HUDEP-2 (cell line): Measurements from ENCODE around the gene LRRC72.
"Not testable (repeated sequence)": the region's sequence is repeated elsewhere in the genome, so short reads cannot be mapped to it uniquely, and the experiment has no call there.

Experiments used
- DNase-seq, 76 experiments: peaks; one replicate each; lab custom pipeline; 2025; ENCODE audit not compliant: unreplicated experiment in 76 of 76; lab: John Stamatoyannopoulos, UW

The LRRC72 gene

GRCh38 chr7:16526742-16527540, at the start of gene LRRC72:
LRRC72 (plus strand) TSS chr7:16526825; CDS start chr7:16526953, 128 bp downstream.
- DNase-seq: no peak

GRCh38 chr7:16479161-16479560, 47.5 kb upstream of the LRRC72 start:
- no peak for DNase-seq

DNA sequence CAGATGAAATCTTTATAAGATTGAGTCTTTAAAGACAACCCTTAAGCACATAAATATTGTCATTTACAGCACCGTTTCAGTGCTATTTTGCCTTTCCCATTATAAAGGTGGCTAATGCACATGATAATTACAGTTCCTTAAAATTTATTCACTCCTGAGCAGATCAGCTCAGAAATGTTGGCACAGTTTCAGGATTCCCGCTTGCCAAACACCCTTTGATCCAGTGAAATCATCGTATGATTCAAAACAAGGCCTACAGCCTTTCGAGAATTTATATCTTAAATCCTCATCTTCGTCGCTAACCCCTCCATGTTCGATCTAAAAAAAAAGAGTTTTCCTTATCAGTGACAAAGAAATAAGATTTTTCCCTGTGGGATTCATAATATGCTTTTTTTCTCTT, 47.0 kb upstream of the LRRC72 start:
- DNase-seq: no peak

- DNase-seq: no peak
These were observed 42.0 kb upstream of the LRRC72 start for GRCh38 chr7:16484453-16485158.

GRCh38 chr7:16491148-16491547, 35.5 kb upstream of the LRRC72 start:
- no peak for DNase-seq

DNA sequence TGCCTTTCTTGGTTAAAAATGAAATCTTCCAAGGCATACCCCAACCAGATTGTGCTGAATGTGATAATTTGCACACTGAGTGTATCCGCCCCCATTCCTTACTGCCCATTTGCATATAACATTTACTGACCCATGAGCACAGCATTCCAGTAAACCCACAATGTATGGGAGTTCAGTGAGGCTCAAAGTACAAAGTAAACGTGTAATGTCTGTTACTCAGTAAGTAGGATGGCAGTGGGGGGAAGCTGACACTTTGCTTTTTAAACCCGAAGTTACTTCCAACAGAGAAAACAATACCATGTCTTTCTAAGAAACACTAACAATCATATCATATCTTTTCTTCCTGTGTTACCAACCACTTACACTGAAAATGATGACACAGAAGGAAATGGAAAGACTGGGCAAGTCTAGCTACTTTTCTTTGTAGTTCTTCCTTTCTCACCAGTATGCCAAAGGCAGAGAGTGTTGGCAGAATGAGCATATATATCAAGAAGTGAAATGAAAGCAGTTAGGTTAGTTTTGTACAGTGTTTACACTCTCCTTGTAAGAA, 34.0 kb upstream of the LRRC72 start:
- no peak for DNase-seq

DNA sequence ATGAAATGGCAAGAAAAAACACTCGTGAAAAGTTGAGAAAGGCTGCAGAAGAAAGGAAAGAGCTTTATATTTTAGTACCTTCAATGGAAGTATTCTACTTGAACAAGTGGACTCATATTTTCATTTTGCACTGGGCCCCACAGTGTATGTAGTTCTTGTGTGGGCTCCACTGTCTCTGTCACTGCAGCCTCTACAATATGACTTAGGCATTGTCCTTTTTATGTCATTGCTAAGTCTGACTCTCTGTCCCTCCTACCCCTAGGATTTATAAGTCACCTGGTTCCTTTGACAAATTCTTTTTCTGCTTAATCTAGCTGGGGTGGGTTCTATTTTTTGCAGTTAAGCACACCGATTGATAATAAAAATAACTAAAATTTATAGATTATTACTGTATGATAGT, 33.4 kb upstream of the LRRC72 start:
- DNase-seq: no peak

DNA sequence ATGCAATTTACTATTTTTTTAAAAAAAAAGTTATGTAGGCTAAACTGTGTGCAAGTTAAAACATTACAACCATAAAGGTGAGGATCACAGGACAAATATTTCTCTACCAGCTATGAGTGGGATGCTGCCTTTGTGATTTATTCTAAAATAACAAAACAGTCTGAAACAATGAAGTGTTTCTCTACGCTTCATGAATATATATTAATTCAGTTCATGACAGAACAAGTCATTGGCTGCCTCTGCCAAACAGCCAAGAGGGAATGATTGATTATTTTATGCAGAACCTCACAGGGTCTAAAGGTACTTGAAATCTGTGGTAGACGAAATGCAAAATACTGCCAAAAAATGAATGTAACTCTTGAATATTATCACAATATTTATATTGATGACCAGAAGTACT, 32.1 kb upstream of the LRRC72 start:
- no peak for DNase-seq

GRCh38 chr7:16494955-16495719, 31.5 kb upstream of the LRRC72 start:
- no peak for DNase-seq

DNA sequence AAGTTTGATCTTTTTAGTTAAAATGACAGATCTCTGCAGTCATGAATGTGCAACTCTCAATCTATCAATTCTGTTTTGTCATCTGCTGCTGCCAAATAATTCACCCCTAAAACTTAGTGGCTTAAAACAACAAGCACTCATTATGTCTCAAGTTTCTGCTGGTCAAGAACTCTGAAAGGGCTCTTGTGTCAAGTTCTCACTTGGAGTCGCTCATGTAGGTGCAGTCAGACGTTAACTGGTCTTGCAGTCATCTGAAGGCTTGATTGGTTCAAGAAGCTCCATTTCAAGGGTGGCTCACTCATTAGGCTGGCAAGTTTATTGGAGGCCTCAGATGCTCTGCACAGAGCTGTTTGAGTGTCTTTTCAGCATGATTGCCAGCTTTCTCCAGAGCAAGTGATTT, 28.5 kb upstream of the LRRC72 start:
- no peak for DNase-seq

- no peak for DNase-seq
These were observed 24.3 kb upstream of the LRRC72 start for GRCh38 chr7:16502303-16502702.

- DNase-seq: no peak
These were observed 22.6 kb upstream of the LRRC72 start for GRCh38 chr7:16504019-16504418.

GRCh38 chr7:16506422-16506821, 20.2 kb upstream of the LRRC72 start:
- not testable (repeated sequence) for DNase-seq

GRCh38 chr7:16509829-16510228, 16.8 kb upstream of the LRRC72 start:
- DNase-seq: no peak

- no peak for DNase-seq
These were observed 15.3 kb upstream of the LRRC72 start for GRCh38 chr7:16511314-16511713.

DNA sequence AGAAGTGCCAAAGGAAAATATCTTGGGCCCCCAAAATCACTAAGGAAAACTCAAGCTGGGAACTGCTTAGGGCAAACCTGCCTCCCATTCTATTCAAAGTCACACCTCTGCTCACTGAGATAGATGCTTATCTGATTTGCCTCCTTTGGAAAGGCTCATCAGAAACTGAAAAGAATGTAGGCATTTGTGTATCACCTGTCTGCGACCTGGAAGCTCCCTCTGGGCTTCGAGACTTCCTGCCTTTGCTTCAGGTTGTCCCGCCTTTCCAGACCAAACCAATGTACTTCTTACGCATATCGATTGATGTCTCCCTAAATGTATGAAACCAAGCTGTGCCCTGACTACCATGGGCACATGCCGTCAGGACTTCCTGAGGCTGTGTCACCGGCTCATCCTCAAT, 14.5 kb upstream of the LRRC72 start:
- no peak for DNase-seq

DNA sequence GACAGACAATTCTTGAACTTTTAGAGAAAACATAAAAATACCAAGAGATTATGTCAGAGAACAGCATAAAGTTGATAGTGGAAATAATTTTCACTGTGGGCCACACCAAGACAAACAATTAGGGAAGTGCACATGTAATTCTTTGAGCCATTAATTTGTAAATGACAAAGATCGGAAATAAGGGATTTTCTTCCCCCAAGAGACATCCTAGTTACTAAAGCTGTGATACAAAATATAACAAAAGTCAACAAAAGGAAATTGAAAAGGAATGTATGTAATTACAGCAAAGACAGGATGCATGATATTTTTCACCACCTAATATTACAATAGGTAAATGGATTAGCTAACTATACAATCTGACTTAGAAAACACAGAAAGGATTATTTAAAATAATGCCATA, 12.4 kb upstream of the LRRC72 start:
- no peak for DNase-seq

DNA sequence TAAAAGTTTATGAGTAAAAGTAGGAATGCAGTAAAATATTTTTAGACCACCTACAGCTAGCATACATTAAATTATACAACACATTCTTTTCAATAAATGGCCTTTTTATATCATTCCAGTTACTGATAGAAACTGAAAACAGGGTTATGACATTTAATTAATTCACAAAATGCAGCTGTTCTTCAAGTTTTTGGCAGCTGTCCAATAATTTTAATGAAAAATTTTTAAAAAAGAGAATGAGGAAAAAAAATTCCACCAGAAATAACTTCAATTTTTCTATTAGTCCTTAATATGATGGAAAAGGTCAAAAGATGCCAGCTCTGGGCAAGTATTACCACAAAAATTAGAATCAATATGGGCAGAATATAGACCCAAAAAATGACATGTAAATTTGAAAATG, 11.9 kb upstream of the LRRC72 start:
- DNase-seq: no peak

GRCh38 chr7:16515785-16516685, 10.6 kb upstream of the LRRC72 start:
- no peak for DNase-seq

- not testable (repeated sequence) for DNase-seq
These were observed 6.6 kb upstream of the LRRC72 start for GRCh38 chr7:16519985-16520384.
